ENCODE measurements around the gene NONO.
"Not testable (repeated sequence)": the region's sequence is repeated elsewhere in the genome, so short reads cannot be mapped to it uniquely, and the experiment has no call there.

NONO gene

GRCh38 chrX:71256856-71257255 is 26.6 kb upstream of the NONO start:
- Mint-ChIP-seq H3K27me3 (ENCODE audit: low read depth) (no peaks in the 10 kb centered on the region), H3K4me1 (ENCODE audit: low read depth) (peaks cover 18% of the 10 kb centered on the region), H3K36me3 (ENCODE audit: low read depth) (no peaks in the 10 kb centered on the region), H3K9me3 (no peaks in the 10 kb centered on the region), H3K4me3 (no peak overlapping the region), H3K27ac (no peak overlapping the region)

GRCh38 chrX:71268624-71269023 is 14.8 kb upstream of the NONO start:
- not testable (repeated sequence) for H3K36me3 Mint-ChIP-seq (ENCODE audit: low read depth); H3K4me1 Mint-ChIP-seq (ENCODE audit: low read depth); H3K9me3 Mint-ChIP-seq; H3K27ac Mint-ChIP-seq; H3K4me3 Mint-ChIP-seq
- H3K27me3 Mint-ChIP-seq (ENCODE audit: low read depth): peaks cover 15% of the 10 kb centered on the region

- Mint-ChIP-seq H3K27ac (no peak overlapping the region), H3K4me1 (ENCODE audit: low read depth) (no peaks in the 10 kb centered on the region), H3K36me3 (ENCODE audit: low read depth) (no peaks in the 10 kb centered on the region), H3K4me3 (no peak overlapping the region), H3K27me3 (ENCODE audit: low read depth) (peaks cover 15% of the 10 kb centered on the region), H3K9me3 (no peaks in the 10 kb centered on the region)
Measured at GRCh38 chrX:71269801-71270395, 13.5 kb upstream of the NONO start.

- not testable (repeated sequence) for H3K4me3 Mint-ChIP-seq; H3K27ac Mint-ChIP-seq; H3K9me3 Mint-ChIP-seq; H3K36me3 Mint-ChIP-seq (ENCODE audit: low read depth); H3K4me1 Mint-ChIP-seq (ENCODE audit: low read depth); H3K27me3 Mint-ChIP-seq (ENCODE audit: low read depth)
Measured at GRCh38 chrX:71272313-71272712, 11.1 kb upstream of the NONO start.

- not testable (repeated sequence) for H3K4me1 Mint-ChIP-seq (ENCODE audit: low read depth); H3K4me3 Mint-ChIP-seq; H3K36me3 Mint-ChIP-seq (ENCODE audit: low read depth); H3K27me3 Mint-ChIP-seq (ENCODE audit: low read depth); H3K27ac Mint-ChIP-seq; H3K9me3 Mint-ChIP-seq
Measured at GRCh38 chrX:71281300-71281699, 2.1 kb upstream of the NONO start.

GRCh38 chrX:71282514-71283402 is 677 bp upstream of the NONO start:
- Mint-ChIP-seq H3K36me3 (ENCODE audit: low read depth) (peaks cover 11% of the 10 kb centered on the region), H3K27ac (peak overlapping the region; percentile 100), H3K4me1 (ENCODE audit: low read depth) (peaks cover 6% of the 10 kb centered on the region), H3K9me3 (no peaks in the 10 kb centered on the region), H3K27me3 (ENCODE audit: low read depth) (peaks cover 8% of the 10 kb centered on the region), H3K4me3 (peak overlapping the region; percentile 99)

- Mint-ChIP-seq H3K27me3 (ENCODE audit: low read depth) (no peaks in the 10 kb centered on the region), H3K36me3 (ENCODE audit: low read depth) (peaks cover 18% of the 10 kb centered on the region), H3K4me3 (peak overlapping the region; percentile 99), H3K27ac (no peak overlapping the region), H3K4me1 (ENCODE audit: low read depth) (peaks cover 10% of the 10 kb centered on the region), H3K9me3 (no peaks in the 10 kb centered on the region)
Measured at GRCh38 chrX:71285929-71286328, 2.5 kb downstream of the NONO start.

GRCh38 chrX:71291381-71291780 is 7.9 kb downstream of the NONO start:
- no peak overlapping the region for H3K27ac Mint-ChIP-seq
- peaks cover 6% of the 10 kb centered on the region for H3K4me1 Mint-ChIP-seq (ENCODE audit: low read depth)
- H3K36me3 Mint-ChIP-seq (ENCODE audit: low read depth): peaks cover 25% of the 10 kb centered on the region
- H3K9me3 Mint-ChIP-seq: no peaks in the 10 kb centered on the region
- no peak overlapping the region for H3K4me3 Mint-ChIP-seq
- H3K27me3 Mint-ChIP-seq (ENCODE audit: low read depth): no peaks in the 10 kb centered on the region

GRCh38 chrX:71292669-71293365 is 9.4 kb downstream of the NONO start:
- Mint-ChIP-seq H3K27ac (no peak overlapping the region), H3K4me3 (no peak overlapping the region), H3K9me3 (no peaks in the 10 kb centered on the region), H3K4me1 (ENCODE audit: low read depth) (peaks cover 7% of the 10 kb centered on the region), H3K27me3 (ENCODE audit: low read depth) (no peaks in the 10 kb centered on the region), H3K36me3 (ENCODE audit: low read depth) (peaks cover 36% of the 10 kb centered on the region)

GRCh38 chrX:71296806-71297205 is 13.4 kb downstream of the NONO start:
- H3K4me1 Mint-ChIP-seq (ENCODE audit: low read depth): peaks cover 3% of the 10 kb centered on the region
- no peak overlapping the region for H3K4me3 Mint-ChIP-seq
- H3K27ac Mint-ChIP-seq: no peak overlapping the region
- no peaks in the 10 kb centered on the region for H3K27me3 Mint-ChIP-seq (ENCODE audit: low read depth)
- peaks cover 40% of the 10 kb centered on the region for H3K36me3 Mint-ChIP-seq (ENCODE audit: low read depth)
- H3K9me3 Mint-ChIP-seq: no peaks in the 10 kb centered on the region

GRCh38 chrX:71298119-71298518 is 14.7 kb downstream of the NONO start:
- Mint-ChIP-seq H3K4me1 (ENCODE audit: low read depth) (peaks cover 14% of the 10 kb centered on the region), H3K4me3 (no peak overlapping the region), H3K27me3 (ENCODE audit: low read depth) (no peaks in the 10 kb centered on the region), H3K36me3 (ENCODE audit: low read depth) (peaks cover 40% of the 10 kb centered on the region), H3K27ac (no peak overlapping the region), H3K9me3 (no peaks in the 10 kb centered on the region)

GRCh38 chrX:71300064-71300463 is 16.6 kb downstream of the NONO start:
- H3K4me3 Mint-ChIP-seq; H3K27me3 Mint-ChIP-seq (ENCODE audit: low read depth); H3K27ac Mint-ChIP-seq; H3K9me3 Mint-ChIP-seq: not testable (repeated sequence)
- Mint-ChIP-seq H3K4me1 (ENCODE audit: low read depth) (peaks cover 20% of the 10 kb centered on the region), H3K36me3 (ENCODE audit: low read depth) (peaks cover 46% of the 10 kb centered on the region)

GRCh38 chrX:71300495-71300894 is 17.1 kb downstream of the NONO start:
- H3K9me3 Mint-ChIP-seq; H3K27ac Mint-ChIP-seq; H3K27me3 Mint-ChIP-seq (ENCODE audit: low read depth); H3K4me3 Mint-ChIP-seq: not testable (repeated sequence)
- H3K4me1 Mint-ChIP-seq (ENCODE audit: low read depth): peaks cover 20% of the 10 kb centered on the region
- H3K36me3 Mint-ChIP-seq (ENCODE audit: low read depth): peaks cover 47% of the 10 kb centered on the region

GRCh38 chrX:71301195-71301924 is 17.9 kb downstream of the NONO start, which contains the start of gene ITGB1BP2:
Gene ITGB1BP2, plus strand, starts transcription at chrX:71301750. Its CDS starts 57 bp downstream, at chrX:71301807.
- no peak within 1 kb of the TSS for H3K4me3 Mint-ChIP-seq
- H3K27me3 Mint-ChIP-seq (ENCODE audit: low read depth): no peaks in the 10 kb centered on the region
- peaks cover 45% of the 10 kb centered on the region for H3K36me3 Mint-ChIP-seq (ENCODE audit: low read depth)
- H3K9me3 Mint-ChIP-seq: no peaks in the 10 kb centered on the region
- H3K4me1 Mint-ChIP-seq (ENCODE audit: low read depth): peaks cover 20% of the 10 kb centered on the region
- peak within 1 kb of the TSS; percentile 46 for H3K27ac Mint-ChIP-seq
